Spleen (tissue), 7 donors: ENCODE data around the gene MFAP2.

Experiments used
- CTCF ChIP-seq, 11 experiments: fragments of 200-600 bp in 7 of 11; fragments of 450-650 bp in 4 of 11; sonication (generic) in 4 of 11; IDR thresholded peaks in 8 of 11; conservative IDR thresholded peaks in 3 of 11; 1 replicate in 7 of 11; 2 replicates in 4 of 11; pipeline versions ENCODE4 v1.4.0 to v1.8.0; 2016 to 2021; ENCODE audit warnings: antibody characterized with exemption in 11 of 11, inconsistent platforms in 4 of 11, mild to moderate bottlenecking in 1 of 11
- POLR2A ChIP-seq, 3 donors: fragments of 450-650 bp; IDR thresholded peaks; one replicate each; pipeline ENCODE4 v1.5.1; 2017; ENCODE audit warnings: antibody characterized with exemption in 3 of 3, mild to moderate bottlenecking in 1 of 3
- POLR2AphosphoS5 ChIP-seq, 3 donors: sonication (generic); formaldehyde crosslinking; IDR thresholded peaks; one replicate each; pipeline ENCODE4 v1.5.1; 2017; ENCODE audit warnings: antibody characterized with exemption in 3 of 3
- donor health status: DM: no; HTN: no; CAD: no; lungs with moderate emphysema.
- donor health status: DM: no; HTN: no; CAD: no.
- donor health status: DM: no; HTN: no; CAD: no.

GRCh38 chr1:16966282-16966681, 14.1 kb downstream of the MFAP2 start:
- TF ChIP-seq CTCF (IDR thresholded peaks at IDR 0.05 in 8 of 11, conservative IDR thresholded peaks at IDR 0.05 in 3 of 11) (no peak), POLR2AphosphoS5 (IDR thresholded peaks at IDR 0.05) (no peak), POLR2A (IDR thresholded peaks at IDR 0.05) (no peak)
